Activated naive CD4-positive, alpha-beta T cell treated with anti-CD3 and anti-CD28 coated beads for 36 hours (primary cell): ENCODE data around the gene CEPT1. TPM values are rescaled to one million over a fixed set of nuclear protein-coding genes. Genes with fewer than 3 reads are reported as not detected.
A peak's percentile ranks its signal among the peaks of the same experiment; 100 is the strongest.

Experiments
- CTCF ChIA-PET: fragments of 350-600 bp; sonication (Branson Sonifier 250); formaldehyde crosslinking; loops from one replicate; lab custom pipeline; 2021; ENCODE audit warnings: antibody characterized with exemption; lab: Charles Lee
- DNase-seq: peaks from one replicate; pipeline ENCODE4 v3.0.0-alpha.2; 2020
- H3K27ac Mint-ChIP-seq: one replicate; pipeline ENCODE4 v1.8.0; 2021; ENCODE audit warnings: mild to moderate bottlenecking, mixed read lengths
- H3K27me3 Mint-ChIP-seq: one replicate; pipeline ENCODE4 v1.8.0; 2021; ENCODE audit warnings: low read depth, mixed read lengths
- H3K36me3 Mint-ChIP-seq: one replicate; pipeline ENCODE4 v1.8.0; 2021; ENCODE audit warnings: low read depth, mixed read lengths
- H3K4me1 Mint-ChIP-seq: one replicate; pipeline ENCODE4 v1.8.0; 2021; ENCODE audit warnings: low read depth, mixed read lengths
- H3K4me3 Mint-ChIP-seq: one replicate; pipeline ENCODE4 v1.8.0; 2021; ENCODE audit warnings: mild to moderate bottlenecking, moderate library complexity, mixed read lengths
- H3K9me3 Mint-ChIP-seq: one replicate; pipeline ENCODE4 v1.8.0; 2021; ENCODE audit warnings: mixed read lengths
- intact Hi-C: fragments of 100-400 bp; cut with micrococcal nuclease; formaldehyde crosslinking; loops from one replicate; pipeline ENCODE4 v1.15.1; 2023
- total RNA-seq, 2 experiments: library from RNA; stranded (reverse); gene quantifications; one replicate each; pipeline ENCODE4 v1.2.3, GENCODE V29; 2021

Gene CEPT1
- total RNA-seq, 2 experiments from 2014 or later, result 29.0 to 30.3 TPM

DNA sequence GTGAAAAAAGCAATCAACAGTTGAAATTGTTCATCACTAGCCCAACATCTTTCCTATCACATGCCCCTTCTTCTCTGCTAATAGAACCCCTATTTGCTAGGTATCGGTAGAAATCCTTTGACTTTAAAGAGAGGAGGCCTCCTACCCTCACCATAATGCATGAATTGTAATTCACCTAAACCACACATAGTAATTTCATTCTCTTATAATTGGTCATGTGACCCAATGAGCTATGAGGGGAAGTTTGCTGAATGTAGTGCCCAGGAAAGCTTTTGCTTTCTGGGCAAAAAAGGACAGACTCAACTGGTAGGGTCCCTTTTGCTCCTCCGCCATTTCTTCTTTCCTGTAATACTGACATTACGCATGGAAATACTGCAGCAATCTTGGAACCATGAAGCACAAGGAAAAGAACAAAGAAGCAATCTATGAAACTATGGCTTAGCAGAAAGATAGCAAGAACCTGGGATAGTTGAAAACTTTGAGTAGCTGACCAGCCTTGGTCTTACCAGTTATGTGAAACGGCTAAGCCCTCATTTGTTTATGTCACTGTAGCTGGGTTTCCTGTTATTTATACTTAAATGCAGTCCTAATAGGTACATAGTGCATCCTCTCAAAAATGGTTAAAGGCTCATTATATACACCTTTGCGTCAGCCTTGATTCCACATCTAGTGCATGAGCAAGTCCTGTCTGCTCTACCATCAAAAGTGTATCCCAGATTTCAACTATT lies 77.3 kb downstream of the CEPT1 start:
- Mint-ChIP-seq H3K4me3 (peak overlapping the region; percentile 59), H3K27me3 (no peaks in the 10 kb centered on the region), H3K36me3 (no peaks in the 10 kb centered on the region), H3K9me3 (no peaks in the 10 kb centered on the region), H3K27ac (peak overlapping the region; percentile 99), H3K4me1 (peaks cover 98% of the 10 kb centered on the region)
- CTCF ChIA-PET, result interaction anchor here (0.5 to 10.6 kb wide), 4 partner anchors 14 to 225 kb away, joined by 3 to 234 read pairs (median 4); partner anchors contain the start of gene DENND2D
- intact Hi-C loops, result loop anchor here (1.0 to 5.0 kb wide), 9 partner anchors 59 to 587 kb away; partner anchors contain the start of genes ATP5PB, RAP1A and WDR77
- no peak for DNase-seq

GRCh38 chr1:111218701-111219556 lies 78.9 kb downstream of the CEPT1 start:
- H3K9me3 Mint-ChIP-seq, result no peaks in the 10 kb centered on the region
- H3K4me1 Mint-ChIP-seq, result peaks cover 95% of the 10 kb centered on the region
- no peak for DNase-seq
- peak overlapping the region; percentile 42 for H3K4me3 Mint-ChIP-seq
- intact Hi-C loops, result loop anchor here (5.0 kb wide), 2 partner anchors 288 to 398 kb away; partner anchors contain the start of gene RAP1A
- CTCF ChIA-PET, result interaction anchor here (0.6 to 10.6 kb wide), 12 partner anchors 12 to 411 kb away, joined by 3 to 234 read pairs (median 4); partner anchors contain the start of genes CEPT1, DENND2D and DRAM2
- no peaks in the 10 kb centered on the region for H3K36me3 Mint-ChIP-seq
- no peaks in the 10 kb centered on the region for H3K27me3 Mint-ChIP-seq
- peak overlapping the region; percentile 99 for H3K27ac Mint-ChIP-seq

GRCh38 chr1:111219557-111220286 lies 79.7 kb downstream of the CEPT1 start:
- Mint-ChIP-seq H3K4me1 (peaks cover 93% of the 10 kb centered on the region), H3K4me3 (peak overlapping the region; percentile 42), H3K36me3 (no peaks in the 10 kb centered on the region), H3K9me3 (no peaks in the 10 kb centered on the region), H3K27me3 (no peaks in the 10 kb centered on the region), H3K27ac (peak overlapping the region; percentile 99)
- intact Hi-C loops, result loop anchor here (2.0 to 10.0 kb wide), 6 partner anchors 32 to 885 kb away; partner anchors contain the start of genes RAP1A and RBM15
- peak; percentile 85 for DNase-seq
- CTCF ChIA-PET, result interaction anchor here (0.7 to 10.6 kb wide), 10 partner anchors 12 to 223 kb away, joined by 3 to 234 read pairs (median 5); partner anchors contain the start of genes CEPT1, DENND2D and DRAM2

GRCh38 chr1:111220302-111220890 lies 80.4 kb downstream of the CEPT1 start:
- Mint-ChIP-seq H3K36me3 (no peaks in the 10 kb centered on the region), H3K9me3 (no peaks in the 10 kb centered on the region), H3K27me3 (no peaks in the 10 kb centered on the region), H3K27ac (peak overlapping the region; percentile 99), H3K4me3 (peak overlapping the region; percentile 39), H3K4me1 (peaks cover 93% of the 10 kb centered on the region)
- CTCF ChIA-PET, result interaction anchor here (0.9 to 10.6 kb wide), 9 partner anchors 12 to 222 kb away, joined by 3 to 234 read pairs (median 5); partner anchors contain the start of genes CEPT1, DENND2D and DRAM2
- no peak for DNase-seq
- intact Hi-C loops, result loop anchor here (2.0 to 10.0 kb wide), 4 partner anchors 33 to 886 kb away; partner anchors contain the start of gene RBM15

DNA sequence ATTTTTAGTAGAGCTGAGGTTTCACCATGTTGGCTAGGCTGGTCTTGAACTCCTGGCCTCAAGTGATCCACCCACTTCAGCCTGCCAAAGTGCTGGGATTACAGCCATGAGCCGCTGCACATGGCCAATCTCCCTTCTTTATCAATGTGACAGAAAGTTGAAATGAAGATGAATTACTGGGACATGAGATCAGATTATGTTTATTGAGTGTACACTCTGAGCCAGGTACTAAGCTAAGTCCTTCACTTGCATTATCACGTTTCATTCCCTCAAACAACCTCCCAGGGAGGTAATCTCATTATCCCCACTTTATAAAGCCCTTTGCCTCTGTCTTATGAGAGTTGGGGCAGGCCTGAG lies 81.2 kb downstream of the CEPT1 start:
- H3K36me3 Mint-ChIP-seq, result no peaks in the 10 kb centered on the region

GRCh38 chr1:111221633-111222291 lies 81.7 kb downstream of the CEPT1 start:
- Mint-ChIP-seq H3K27me3 (no peaks in the 10 kb centered on the region), H3K36me3 (no peaks in the 10 kb centered on the region), H3K27ac (peak overlapping the region; percentile 99), H3K4me3 (peak overlapping the region; percentile 13), H3K9me3 (no peaks in the 10 kb centered on the region), H3K4me1 (peaks cover 94% of the 10 kb centered on the region)
- intact Hi-C loops, result loop anchor here (1.0 to 10.0 kb wide), 9 partner anchors 34 to 887 kb away; partner anchors contain the start of genes DDX20 and RBM15
- CTCF ChIA-PET, result interaction anchor here (0.5 to 10.6 kb wide), 11 partner anchors 24 to 362 kb away, joined by 3 to 234 read pairs (median 4); partner anchors contain the start of genes CEPT1, DENND2D and DRAM2
- peak; percentile 84 for DNase-seq

More for the DNA sequence above, 81.2 kb downstream of the CEPT1 start:
- peak overlapping the region; percentile 1 for H3K4me3 Mint-ChIP-seq
- H3K27me3 Mint-ChIP-seq, result no peaks in the 10 kb centered on the region
- no peak for DNase-seq
- peak overlapping the region; percentile 99 for H3K27ac Mint-ChIP-seq
- intact Hi-C loops, result loop anchor here (1.0 to 10.0 kb wide), 5 partner anchors 34 to 886 kb away; partner anchors contain the start of gene RBM15
- H3K9me3 Mint-ChIP-seq, result no peaks in the 10 kb centered on the region
- CTCF ChIA-PET, result interaction anchor here (0.5 to 10.6 kb wide), 10 partner anchors 24 to 251 kb away, joined by 3 to 234 read pairs (median 4); partner anchors contain the start of genes CEPT1, DENND2D and DRAM2
- H3K4me1 Mint-ChIP-seq, result peaks cover 94% of the 10 kb centered on the region

DNA sequence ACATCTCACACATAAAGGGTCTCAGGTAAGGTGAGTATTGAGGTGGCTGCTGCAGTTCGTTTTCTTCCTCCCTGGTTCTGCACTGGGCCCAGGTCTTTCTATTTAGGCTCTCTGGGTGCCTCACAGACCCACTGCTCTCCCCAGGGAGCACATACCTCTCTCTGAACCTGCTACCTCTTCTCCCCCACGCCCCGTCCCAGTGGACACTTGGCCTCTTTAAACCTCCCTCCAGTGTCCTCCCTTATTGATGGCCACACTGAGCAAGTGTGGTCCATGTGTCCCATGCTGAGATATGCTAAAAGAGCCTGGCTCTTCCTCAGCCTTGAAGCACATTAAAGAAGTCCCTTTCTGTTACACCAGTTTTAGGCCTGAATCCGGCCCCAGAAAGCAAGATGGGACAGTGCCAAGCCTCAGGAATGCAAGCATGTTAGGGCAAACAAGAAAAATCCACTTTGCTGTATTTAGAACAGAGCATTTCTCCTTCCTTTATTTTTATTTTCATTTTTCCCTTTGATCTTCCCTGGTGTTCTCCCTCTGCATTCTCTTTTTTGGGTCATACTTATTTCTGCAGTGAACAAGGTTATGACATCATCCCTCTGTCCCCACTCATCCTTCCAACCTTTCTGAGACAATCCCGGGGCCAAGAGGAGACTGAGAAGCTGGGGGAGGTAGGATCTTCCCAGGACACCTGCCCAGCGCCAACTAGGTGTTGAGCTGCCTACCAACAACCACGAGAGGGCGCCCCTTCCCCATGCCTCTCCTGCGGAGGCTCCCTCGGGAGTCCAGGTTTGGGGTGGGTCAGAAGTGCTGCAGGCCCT lies 82.5 kb downstream of the CEPT1 start:
- intact Hi-C loops, result loop anchor here (1.0 to 10.0 kb wide), 10 partner anchors 35 to 888 kb away; partner anchors contain the start of genes DDX20 and RBM15
- H3K4me3 Mint-ChIP-seq, result peak overlapping the region; percentile 53
- CTCF ChIA-PET, result interaction anchor here (0.6 to 10.6 kb wide), 24 partner anchors 10 to 362 kb away, joined by 3 to 234 read pairs (median 4); partner anchors contain the start of genes CEPT1, DENND2D and DRAM2
- no peaks in the 10 kb centered on the region for H3K9me3 Mint-ChIP-seq
- H3K27ac Mint-ChIP-seq, result peak overlapping the region; percentile 99
- DNase-seq, result peak; percentile 90
- no peaks in the 10 kb centered on the region for H3K36me3 Mint-ChIP-seq
- peaks cover 94% of the 10 kb centered on the region for H3K4me1 Mint-ChIP-seq
- H3K27me3 Mint-ChIP-seq, result no peaks in the 10 kb centered on the region

GRCh38 chr1:111223126-111223685 lies 83.2 kb downstream of the CEPT1 start:
- CTCF ChIA-PET, result interaction anchor here (0.6 to 10.6 kb wide), 26 partner anchors 9 to 218 kb away, joined by 3 to 234 read pairs (median 4); partner anchors contain the start of gene DENND2D
- peak overlapping the region; percentile 99 for H3K27ac Mint-ChIP-seq
- H3K27me3 Mint-ChIP-seq, result no peaks in the 10 kb centered on the region
- H3K9me3 Mint-ChIP-seq, result no peaks in the 10 kb centered on the region
- intact Hi-C loops, result loop anchor here (1.0 to 10.0 kb wide), 10 partner anchors 36 to 888 kb away; partner anchors contain the start of genes DDX20 and RBM15
- no peaks in the 10 kb centered on the region for H3K36me3 Mint-ChIP-seq
- peaks cover 94% of the 10 kb centered on the region for H3K4me1 Mint-ChIP-seq
- no peak for DNase-seq
- H3K4me3 Mint-ChIP-seq, result no peak overlapping the region

DNA sequence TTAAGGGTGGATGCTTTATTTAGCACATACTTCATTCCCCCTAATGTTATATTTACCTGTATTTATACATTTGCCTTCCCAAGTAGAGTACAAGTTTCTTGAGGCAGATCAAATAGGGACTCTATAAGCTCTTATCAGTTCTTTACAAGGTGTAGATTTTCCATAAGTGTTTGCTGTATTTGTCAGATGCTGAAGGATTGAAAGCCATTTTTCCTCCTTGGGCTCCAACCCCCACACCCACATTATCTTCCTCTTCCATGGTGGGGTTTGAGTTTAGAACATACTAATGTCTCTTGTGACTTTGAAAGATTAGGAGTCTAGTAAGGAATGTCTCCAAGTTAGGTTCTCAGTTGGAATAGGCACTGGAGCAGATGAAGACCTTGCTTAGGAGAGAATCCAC lies 85.1 kb downstream of the CEPT1 start:
- Mint-ChIP-seq H3K4me3 (peak overlapping the region; percentile 64), H3K27ac (peak overlapping the region; percentile 76), H3K4me1 (peaks cover 91% of the 10 kb centered on the region), H3K36me3 (no peaks in the 10 kb centered on the region), H3K27me3 (no peaks in the 10 kb centered on the region), H3K9me3 (no peaks in the 10 kb centered on the region)
- CTCF ChIA-PET, result interaction anchor here (0.6 to 1.7 kb wide), 8 partner anchors 9 to 194 kb away, joined by 3 to 8 read pairs (median 3); no protein-coding TSS in a partner anchor
- intact Hi-C loops, result loop anchor here (1.0 to 10.0 kb wide), 2 partner anchors 544 to 890 kb away; partner anchors contain the start of gene RBM15
- DNase-seq, result no peak
